Measurements from ENCODE around the gene TOR1AIP2. TPM values are rescaled to one million over a fixed set of nuclear protein-coding genes. Genes with fewer than 3 reads are reported as not detected.

The TOR1AIP2 gene
- total RNA-seq, 4 donors from 2014 or later = 45.4 to 314 (median 218) TPM

DNA sequence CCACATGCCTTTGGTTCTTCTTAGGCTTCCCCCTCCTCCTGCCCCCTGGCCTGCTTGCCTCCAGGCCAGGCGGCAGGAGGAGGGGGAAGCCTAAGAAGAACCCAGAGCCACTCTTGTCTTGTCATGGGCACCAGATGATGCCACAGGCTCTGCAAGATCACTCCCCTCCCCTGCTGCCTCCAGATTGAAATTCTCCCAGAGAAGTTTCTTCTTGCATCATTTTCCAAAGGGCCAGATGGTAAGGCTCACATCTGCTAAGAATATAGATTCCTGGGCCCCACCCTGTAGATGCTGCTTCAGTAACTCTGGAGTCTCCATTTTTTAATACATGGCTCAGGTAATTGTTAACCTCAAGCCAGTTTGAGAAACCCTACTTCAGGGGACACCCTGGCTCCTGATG, 73.7 kb downstream of the TOR1AIP2 start:
- DNase-seq = peak in 1 of 3 donors; percentile 5
- no peak for TF ChIP-seq POLR2A (IDR thresholded peaks at IDR 0.05)
- TF ChIP-seq, protein P1, sequence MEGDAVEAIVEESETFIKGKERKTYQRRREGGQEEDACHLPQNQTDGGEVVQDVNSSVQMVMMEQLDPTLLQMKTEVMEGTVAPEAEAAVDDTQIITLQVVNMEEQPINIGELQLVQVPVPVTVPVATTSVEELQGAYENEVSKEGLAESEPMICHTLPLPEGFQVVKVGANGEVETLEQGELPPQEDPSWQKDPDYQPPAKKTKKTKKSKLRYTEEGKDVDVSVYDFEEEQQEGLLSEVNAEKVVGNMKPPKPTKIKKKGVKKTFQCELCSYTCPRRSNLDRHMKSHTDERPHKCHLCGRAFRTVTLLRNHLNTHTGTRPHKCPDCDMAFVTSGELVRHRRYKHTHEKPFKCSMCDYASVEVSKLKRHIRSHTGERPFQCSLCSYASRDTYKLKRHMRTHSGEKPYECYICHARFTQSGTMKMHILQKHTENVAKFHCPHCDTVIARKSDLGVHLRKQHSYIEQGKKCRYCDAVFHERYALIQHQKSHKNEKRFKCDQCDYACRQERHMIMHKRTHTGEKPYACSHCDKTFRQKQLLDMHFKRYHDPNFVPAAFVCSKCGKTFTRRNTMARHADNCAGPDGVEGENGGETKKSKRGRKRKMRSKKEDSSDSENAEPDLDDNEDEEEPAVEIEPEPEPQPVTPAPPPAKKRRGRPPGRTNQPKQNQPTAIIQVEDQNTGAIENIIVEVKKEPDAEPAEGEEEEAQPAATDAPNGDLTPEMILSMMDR (IDR thresholded peaks at IDR 0.05) = no peak

DNA sequence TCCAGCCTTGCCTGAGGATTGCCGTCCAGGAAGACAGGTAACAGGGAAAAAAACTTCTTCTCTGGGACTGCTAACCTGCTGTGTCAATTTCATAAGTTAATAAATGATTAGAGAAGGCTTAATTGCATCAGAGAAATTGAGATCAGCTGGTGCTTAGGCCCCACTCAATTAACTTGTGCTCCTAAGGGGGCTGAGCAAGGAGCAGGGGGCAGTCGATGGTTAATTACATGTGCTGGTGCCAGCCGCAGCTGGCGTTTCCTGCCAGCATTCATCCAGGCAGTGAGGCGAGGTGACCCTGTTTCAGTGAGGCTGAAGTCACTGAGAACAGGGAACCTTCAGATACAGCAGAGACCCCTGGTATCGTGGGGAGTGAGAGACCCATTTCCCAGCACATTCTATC, 74.5 kb downstream of the TOR1AIP2 start:
- no peaks in the 10 kb centered on the region for H3K4me1 ChIP-seq
- no peaks in the 10 kb centered on the region for H3K27me3 ChIP-seq
- no peak for TF ChIP-seq POLR2A (IDR thresholded peaks at IDR 0.05)
- TF ChIP-seq, protein P1 (IDR thresholded peaks at IDR 0.05) = no peak
- no peaks in the 10 kb centered on the region for H3K9me3 ChIP-seq
- H3K36me3 ChIP-seq = no peaks in the 10 kb centered on the region
- no peak overlapping the region for H3K4me3 ChIP-seq
- H3K27ac ChIP-seq = no peak overlapping the region
- DNase-seq = peak in 1 of 3 donors; percentile 21

More for the DNA sequence above, 73.7 kb downstream of the TOR1AIP2 start:
- no peaks in the 10 kb centered on the region for H3K4me1 ChIP-seq
- no peaks in the 10 kb centered on the region for H3K36me3 ChIP-seq
- no peaks in the 10 kb centered on the region for H3K9me3 ChIP-seq
- H3K4me3 ChIP-seq = no peak overlapping the region
- H3K27ac ChIP-seq = no peak overlapping the region
- H3K27me3 ChIP-seq = no peaks in the 10 kb centered on the region

GRCh38 chr1:179800481-179800880, 77.1 kb downstream of the TOR1AIP2 start:
- Histone ChIP-seq H3K27me3 (no peaks in the 10 kb centered on the region), H3K4me1 (no peaks in the 10 kb centered on the region), H3K4me3 (no peak overlapping the region), H3K27ac (no peak overlapping the region), H3K9me3 (no peaks in the 10 kb centered on the region), H3K36me3 (no peaks in the 10 kb centered on the region)
- TF ChIP-seq, protein P1 (IDR thresholded peaks at IDR 0.05) = no peak
- TF ChIP-seq POLR2A (IDR thresholded peaks at IDR 0.05) = no peak
- no peak for DNase-seq

- no peaks in the 10 kb centered on the region for H3K4me1 ChIP-seq
- no peaks in the 10 kb centered on the region for H3K27me3 ChIP-seq
- no peak overlapping the region for H3K27ac ChIP-seq
- no peaks in the 10 kb centered on the region for H3K9me3 ChIP-seq
- no peaks in the 10 kb centered on the region for H3K36me3 ChIP-seq
- no peak for TF ChIP-seq POLR2A (IDR thresholded peaks at IDR 0.05)
- TF ChIP-seq, protein P1 (IDR thresholded peaks at IDR 0.05) = no peak
- no peak overlapping the region for H3K4me3 ChIP-seq
- no peak for DNase-seq
Measured at GRCh38 chr1:179798864-179799516, 78.6 kb downstream of the TOR1AIP2 start.

GRCh38 chr1:179798213-179798863, 79.3 kb downstream of the TOR1AIP2 start:
- H3K27me3 ChIP-seq = no peaks in the 10 kb centered on the region
- H3K4me1 ChIP-seq = no peaks in the 10 kb centered on the region
- DNase-seq = no peak
- no peak for TF ChIP-seq POLR2A (IDR thresholded peaks at IDR 0.05)
- TF ChIP-seq, protein P1 (IDR thresholded peaks at IDR 0.05) = no peak
- no peak overlapping the region for H3K4me3 ChIP-seq
- no peak overlapping the region for H3K27ac ChIP-seq
- H3K36me3 ChIP-seq = no peaks in the 10 kb centered on the region
- H3K9me3 ChIP-seq = no peaks in the 10 kb centered on the region
